GM18858 (cell line): ENCODE data around the gene DOCK1.

Source experiments
- ATAC-seq: cut with Tn5 transposase; IDR thresholded peaks from one replicate; pipeline ENCODE4 v1.9.1; 2021; ENCODE audit not compliant: unreplicated experiment

The DOCK1 gene

DNA sequence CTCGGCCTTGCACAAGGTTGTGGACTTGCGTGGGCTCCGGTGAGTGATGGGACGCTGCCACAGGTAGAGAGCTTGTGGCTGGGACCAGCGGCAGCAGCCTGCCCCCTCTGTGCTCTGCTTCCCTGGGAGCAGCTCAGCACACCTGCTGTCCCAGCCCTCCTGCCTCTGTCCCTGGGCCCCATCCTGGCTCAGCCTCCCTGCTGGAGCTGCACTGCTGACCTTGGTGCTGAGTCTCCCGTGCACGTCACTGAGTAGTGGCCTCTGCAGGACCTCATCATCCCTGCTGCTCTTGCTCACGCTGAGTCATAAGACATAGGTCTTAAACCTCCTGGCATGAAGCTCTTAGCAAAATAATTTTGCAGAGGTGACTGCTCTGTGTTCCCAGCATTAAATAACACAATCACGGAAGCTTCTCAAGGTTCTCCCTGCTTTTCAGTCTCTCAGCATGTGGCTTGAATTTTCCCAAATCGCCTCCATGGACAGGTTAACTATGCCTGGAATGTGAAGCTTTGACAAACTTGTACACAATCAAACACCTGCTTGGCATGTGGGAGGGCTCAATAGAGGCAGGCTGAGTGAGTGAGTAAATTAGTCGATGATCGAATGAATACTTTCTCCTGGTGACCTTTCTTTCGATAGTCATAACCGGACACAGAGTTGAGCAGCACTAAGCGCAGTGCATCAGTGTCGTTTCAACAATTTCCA lies 580.1 kb downstream of the DOCK1 start:
- ATAC-seq = no peak

DNA sequence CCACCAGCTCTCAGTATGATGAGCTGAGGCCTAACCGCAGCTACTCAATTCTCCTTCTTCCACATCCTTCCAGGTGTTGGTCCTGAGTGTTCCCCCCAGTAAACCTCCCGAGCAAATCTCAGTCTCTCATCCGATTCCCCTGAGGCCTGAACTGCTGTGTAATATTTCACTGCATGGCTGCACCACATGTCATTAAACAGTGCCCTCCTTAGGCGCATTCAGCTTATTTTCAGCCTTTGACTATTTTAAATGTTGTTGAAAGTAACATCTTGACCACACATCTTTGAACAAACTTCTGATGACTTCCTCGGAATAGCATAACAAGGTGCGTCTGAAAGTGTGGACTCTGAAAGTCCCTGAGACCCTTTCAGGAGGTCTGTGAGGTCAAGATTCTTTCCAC lies 581.1 kb downstream of the DOCK1 start:
- no peak for ATAC-seq

DNA sequence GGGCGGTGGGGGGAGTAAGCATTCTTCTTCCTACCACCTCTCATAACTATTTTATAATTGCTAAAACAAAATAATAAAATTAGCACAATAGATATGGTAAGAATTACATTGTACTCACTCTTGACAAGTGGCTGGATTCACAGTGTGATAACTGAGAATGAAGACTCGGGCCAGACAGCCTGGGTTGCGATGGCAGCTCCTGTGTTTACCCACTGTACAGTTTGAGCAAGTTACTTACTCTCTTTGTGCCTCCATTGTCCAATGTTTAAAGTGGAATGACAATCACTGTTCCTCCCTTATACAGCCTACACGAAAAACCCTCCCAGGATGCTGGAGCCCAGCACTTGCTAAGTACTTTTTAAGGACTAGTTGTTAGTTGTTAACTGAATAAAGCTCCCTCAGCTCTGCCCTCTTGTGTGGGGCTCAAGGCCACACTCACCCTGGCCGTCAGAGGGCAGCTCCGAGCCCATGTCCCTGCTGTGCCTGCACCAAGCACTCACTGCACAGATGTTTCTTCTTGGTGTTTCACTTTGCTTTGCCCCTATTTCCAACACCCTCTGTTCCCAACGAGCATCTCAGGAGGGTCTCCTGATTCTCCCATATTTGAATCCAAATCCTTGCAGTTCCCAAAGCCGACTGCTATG lies 587.5 kb downstream of the DOCK1 start:
- no peak for ATAC-seq

DNA sequence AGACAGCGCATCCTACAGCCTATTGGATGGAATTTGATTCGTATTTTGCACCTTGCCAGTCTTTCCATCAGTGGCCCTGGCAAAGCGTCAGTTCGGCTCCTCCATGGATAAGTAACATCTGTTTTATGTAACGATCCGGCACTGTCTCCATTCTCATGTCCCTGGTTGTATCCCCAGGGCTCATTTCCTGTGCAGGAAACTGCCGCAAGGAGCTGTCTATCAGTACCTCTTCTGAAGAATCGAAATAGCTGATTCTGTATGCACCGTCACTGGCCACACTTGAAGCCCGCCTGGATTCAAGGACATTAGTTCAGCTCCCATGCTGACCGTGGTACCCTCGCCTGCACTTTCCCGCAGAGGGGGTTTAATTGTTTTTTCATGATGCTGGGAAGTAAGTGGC lies 590.8 kb downstream of the DOCK1 start:
- ATAC-seq = no peak

DNA sequence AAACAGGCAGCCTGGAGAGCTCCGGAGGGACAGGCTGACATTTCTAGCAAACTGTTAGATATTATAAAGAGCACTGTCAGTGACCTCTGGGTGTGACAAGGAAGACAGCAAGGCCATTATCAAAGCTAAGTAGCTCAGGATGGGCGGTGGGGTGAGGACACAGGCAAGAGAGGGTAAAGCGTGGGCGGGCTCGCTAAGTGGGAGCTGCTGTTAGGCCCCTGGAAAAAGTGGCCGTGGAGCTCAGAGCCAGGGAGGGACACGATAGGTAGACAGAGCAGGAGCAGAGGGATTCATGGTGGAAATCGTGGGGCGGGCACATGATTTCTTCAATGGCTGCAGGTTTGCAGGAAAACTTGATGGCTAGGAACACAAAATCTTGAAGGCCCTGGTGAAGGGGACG lies 592.5 kb downstream of the DOCK1 start:
- ATAC-seq = no peak

DNA sequence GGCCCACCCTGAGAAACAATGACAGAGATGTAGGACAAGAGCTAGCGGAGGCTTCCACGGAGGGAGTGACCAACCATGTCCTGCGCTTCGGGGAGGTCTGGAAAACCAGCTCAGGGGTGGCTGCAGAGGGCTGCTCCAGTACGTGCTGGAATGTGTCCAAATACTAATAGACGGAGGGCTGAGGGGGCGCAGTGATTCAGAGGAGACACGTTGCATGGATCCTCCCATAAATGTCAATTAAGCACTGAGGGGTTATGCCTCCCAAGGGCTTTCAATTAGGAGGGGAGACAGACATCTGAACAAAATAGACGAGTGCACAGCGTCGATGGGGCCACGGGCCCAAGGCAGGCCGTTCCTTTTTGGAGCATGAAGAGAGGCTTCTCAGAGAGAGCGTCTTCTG lies 592.9 kb downstream of the DOCK1 start:
- ATAC-seq = no peak

DNA sequence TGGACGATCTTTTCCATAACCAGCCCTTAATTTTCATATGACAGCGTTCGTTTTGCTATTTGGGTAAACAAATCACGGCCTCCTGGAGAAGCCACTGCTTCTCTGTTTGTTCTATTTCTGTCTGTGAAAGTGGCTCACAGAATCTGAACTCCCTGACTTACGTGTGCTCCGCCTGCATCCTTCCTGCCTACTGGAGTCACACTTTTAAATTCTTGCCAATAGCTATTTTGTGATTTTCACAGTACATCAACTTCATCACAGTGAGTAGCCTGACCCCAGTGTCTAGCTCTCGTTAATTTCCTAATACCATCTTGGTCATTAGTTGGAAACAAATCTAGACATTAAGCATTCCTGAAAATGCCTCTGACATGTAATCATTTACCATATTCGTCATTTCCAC lies 594.9 kb downstream of the DOCK1 start:
- no peak for ATAC-seq
